Thyroid gland (tissue), 4 donors: Measurements from ENCODE around the gene WDFY1. TPM values are rescaled to one million over a fixed set of nuclear protein-coding genes. Genes with fewer than 3 reads are reported as not detected.
A peak's percentile ranks its signal among the peaks of the same experiment; 100 is the strongest.
"Not testable (repeated sequence)": the region's sequence is repeated elsewhere in the genome, so short reads cannot be mapped to it uniquely, and the experiment has no call there.

Source experiments
- DNase-seq, 2 donors: peaks; one replicate each; pipeline ENCODE4 v3.0.0-alpha.2; 2019
- H3K27ac ChIP-seq, 3 donors: fragments of 200-600 bp; sonication (generic); 1 replicate in 2 of 3; 2 replicates in 1 of 3; pipeline ENCODE4 v1.5.1; 2016 to 2019; ENCODE audit warnings: mild to moderate bottlenecking in 1 of 3, moderate library complexity in 1 of 3
- H3K27me3 ChIP-seq: fragments of 200-600 bp; sonication (generic); one replicate; pipeline ENCODE4 v1.5.1; 2019
- H3K36me3 ChIP-seq, 2 donors: fragments of 200-600 bp; sonication (generic); one replicate each; pipeline ENCODE4 v1.5.1; 2016 to 2019
- H3K4me1 ChIP-seq, 2 donors: fragments of 200-600 bp; sonication (generic); one replicate each; pipeline ENCODE4 v1.5.1; 2017 to 2019
- H3K4me3 ChIP-seq, 3 donors: fragments of 200-600 bp; sonication (generic); replicated peaks in 1 of 3; 1 replicate in 2 of 3; 2 replicates in 1 of 3; pipeline ENCODE4 v1.5.1; 2016; ENCODE audit warnings: mild to moderate bottlenecking in 1 of 3
- H3K9me3 ChIP-seq: fragments of 200-600 bp; sonication (generic); one replicate; pipeline ENCODE4 v1.5.1; 2017
- CTCF ChIP-seq, 6 experiments: fragments of 200-600 bp in 3 of 6; fragments of 450-650 bp in 3 of 6; sonication (generic) in 3 of 6; IDR thresholded peaks; one replicate each; pipeline ENCODE4 v1.5.1; 2016 to 2019; ENCODE audit warnings: antibody characterized with exemption in 6 of 6, mild to moderate bottlenecking in 2 of 6, inconsistent platforms in 1 of 6, moderate library complexity in 1 of 6
- POLR2A ChIP-seq, 2 donors: fragments of 450-650 bp; IDR thresholded peaks; one replicate each; pipeline ENCODE4 v1.6.1; 2017; ENCODE audit warnings: antibody characterized with exemption in 2 of 2, mild to moderate bottlenecking in 2 of 2, moderate library complexity in 1 of 2
- WGBS, 2 donors: methylation state at CpG; one replicate each; pipeline ENCODE4 v1.1.5; 2017; 5-methylcytosine and 5-hydroxymethylcytosine counted together
- intact Hi-C: fragments of 100-400 bp; cut with DNase I; formaldehyde crosslinking; loops from one replicate; pipeline ENCODE4 v1.15.1; 2023
- total RNA-seq, 4 donors: library from RNA; depleted of rRNA; stranded (reverse); fragments of >200 nt; gene quantifications; one replicate each; pipeline ENCODE4 v1.2.3, GENCODE V29; 2016

Gene WDFY1
- total RNA-seq, 4 donors from 2014 or later, result 49.4 to 87.7 (median 59.6) TPM

- no peak for TF ChIP-seq CTCF (IDR thresholded peaks at IDR 0.05)
- TF ChIP-seq POLR2A (IDR thresholded peaks at IDR 0.05), result no peak
- DNase-seq, result peak; percentile 45 to 52
- intact Hi-C loops, result no loop called here
- H3K27ac ChIP-seq, result peak overlapping the region; percentile 87 to 98 (median 95)
- H3K36me3 ChIP-seq, result no peaks in the 10 kb centered on the region
- H3K27me3 ChIP-seq, result no peaks in the 10 kb centered on the region
- H3K4me1 ChIP-seq, result peaks cover 12 to 37% of the 10 kb centered on the region in 2 donors
- H3K9me3 ChIP-seq, result no peaks in the 10 kb centered on the region
- 1 to 2% methylated on average over 25 to 40 of the region's 46 CpGs for WGBS, 2 donors
- H3K4me3 ChIP-seq, result peak overlapping the region; percentile 91 to 96 (median 95)
Measured at GRCh38 chr2:223944166-223944702, 901 bp downstream of the WDFY1 start.

GRCh38 chr2:223943561-223944008, 1.6 kb downstream of the WDFY1 start:
- no peaks in the 10 kb centered on the region for H3K36me3 ChIP-seq
- H3K9me3 ChIP-seq, result no peaks in the 10 kb centered on the region
- intact Hi-C loops, result no loop called here
- peak overlapping the region in 2 of 3 donors; percentile 95 to 96 for H3K4me3 ChIP-seq
- TF ChIP-seq CTCF (IDR thresholded peaks at IDR 0.05) (no peak), POLR2A (IDR thresholded peaks at IDR 0.05) (no peak)
- DNase-seq, result no peak
- peak overlapping the region; percentile 87 to 98 (median 95) for H3K27ac ChIP-seq
- no peaks in the 10 kb centered on the region for H3K27me3 ChIP-seq
- 49 to 51% methylated on average over 7 of the region's 7 CpGs for WGBS, 2 donors
- H3K4me1 ChIP-seq, result peaks cover 12 to 43% of the 10 kb centered on the region in 2 donors

- no peak for DNase-seq
- Histone ChIP-seq H3K27ac (peak overlapping the region in 2 of 3 donors; percentile 95 to 98), H3K36me3 (no peaks in the 10 kb centered on the region), H3K4me3 (no peak overlapping the region), H3K9me3 (no peaks in the 10 kb centered on the region), H3K27me3 (no peaks in the 10 kb centered on the region), H3K4me1 (peaks cover 12 to 41% of the 10 kb centered on the region in 2 donors)
- intact Hi-C loops, result no loop called here
- TF ChIP-seq CTCF (IDR thresholded peaks at IDR 0.05) (no peak), POLR2A (IDR thresholded peaks at IDR 0.05) (no peak)
- WGBS, 2 donors, result 69 to 87% methylated on average over 1 of the region's 1 CpG
Measured at GRCh38 chr2:223943135-223943534, 2.0 kb downstream of the WDFY1 start.

GRCh38 chr2:223941579-223942277, 3.4 kb downstream of the WDFY1 start:
- peaks cover 20 to 42% of the 10 kb centered on the region in 2 donors for H3K4me1 ChIP-seq
- WGBS, 2 donors, result 72 to 79% methylated on average over 12 of the region's 12 CpGs
- H3K4me3 ChIP-seq, result no peak overlapping the region
- no peaks in the 10 kb centered on the region for H3K36me3 ChIP-seq
- H3K27ac ChIP-seq, result no peak overlapping the region
- TF ChIP-seq POLR2A (IDR thresholded peaks at IDR 0.05) (no peak), CTCF (IDR thresholded peaks at IDR 0.05) (no peak)
- intact Hi-C loops, result no loop called here
- DNase-seq, result no peak
- no peaks in the 10 kb centered on the region for H3K27me3 ChIP-seq
- H3K9me3 ChIP-seq, result no peaks in the 10 kb centered on the region

- H3K27ac ChIP-seq, intact Hi-C loops, H3K9me3 ChIP-seq, H3K27me3 ChIP-seq, DNase-seq, H3K36me3 ChIP-seq, H3K4me3 ChIP-seq: not testable (repeated sequence)
- H3K4me1 ChIP-seq, result peaks cover 21 to 57% of the 10 kb centered on the region in 2 donors
- WGBS, 2 donors, result 66 to 82% methylated on average over 2 of the region's 2 CpGs
Measured at GRCh38 chr2:223939438-223939837, 5.7 kb downstream of the WDFY1 start.
